ENCODE results near the gene PTPRM.

The PTPRM gene

GRCh38 chr18:8257851-8258434 lies 690.8 kb downstream of the PTPRM start:
- Mint-ChIP-seq H3K27ac (no peak overlapping the region), H3K27me3 (peaks cover 2% of the 10 kb centered on the region), H3K4me1 (ENCODE audit: low read depth) (peaks cover 13% of the 10 kb centered on the region), H3K36me3 (ENCODE audit: low read depth) (no peaks in the 10 kb centered on the region), H3K4me3 (no peak overlapping the region), H3K9me3 (no peaks in the 10 kb centered on the region)
- intact Hi-C loops (cut with micrococcal nuclease) = no loop called here

- Mint-ChIP-seq H3K27me3 (peaks cover 2% of the 10 kb centered on the region), H3K36me3 (ENCODE audit: low read depth) (no peaks in the 10 kb centered on the region), H3K4me1 (ENCODE audit: low read depth) (peaks cover 13% of the 10 kb centered on the region), H3K27ac (no peak overlapping the region), H3K4me3 (no peak overlapping the region), H3K9me3 (no peaks in the 10 kb centered on the region)
- intact Hi-C loops (cut with micrococcal nuclease) = no loop called here
Measured at GRCh38 chr18:8260319-8260718, 693.2 kb downstream of the PTPRM start.

- Mint-ChIP-seq H3K9me3 (no peaks in the 10 kb centered on the region), H3K27ac (no peak overlapping the region), H3K4me3 (no peak overlapping the region), H3K36me3 (ENCODE audit: low read depth) (no peaks in the 10 kb centered on the region), H3K4me1 (ENCODE audit: low read depth) (peaks cover 13% of the 10 kb centered on the region), H3K27me3 (peaks cover 2% of the 10 kb centered on the region)
- intact Hi-C loops (cut with micrococcal nuclease) = no loop called here
Measured at GRCh38 chr18:8260827-8261226, 693.7 kb downstream of the PTPRM start.

GRCh38 chr18:8261651-8262091 lies 694.6 kb downstream of the PTPRM start:
- H3K27ac Mint-ChIP-seq = no peak overlapping the region
- intact Hi-C loops (cut with micrococcal nuclease) = no loop called here
- H3K27me3 Mint-ChIP-seq = peaks cover 2% of the 10 kb centered on the region
- no peak overlapping the region for H3K4me3 Mint-ChIP-seq
- no peaks in the 10 kb centered on the region for H3K9me3 Mint-ChIP-seq
- H3K36me3 Mint-ChIP-seq (ENCODE audit: low read depth) = no peaks in the 10 kb centered on the region
- H3K4me1 Mint-ChIP-seq (ENCODE audit: low read depth) = peaks cover 13% of the 10 kb centered on the region

GRCh38 chr18:8262221-8262620 lies 695.1 kb downstream of the PTPRM start:
- intact Hi-C loops (cut with micrococcal nuclease) = no loop called here
- H3K4me1 Mint-ChIP-seq (ENCODE audit: low read depth) = peaks cover 13% of the 10 kb centered on the region
- no peak overlapping the region for H3K4me3 Mint-ChIP-seq
- no peaks in the 10 kb centered on the region for H3K36me3 Mint-ChIP-seq (ENCODE audit: low read depth)
- no peaks in the 10 kb centered on the region for H3K9me3 Mint-ChIP-seq
- H3K27me3 Mint-ChIP-seq = peaks cover 2% of the 10 kb centered on the region
- no peak overlapping the region for H3K27ac Mint-ChIP-seq

- peaks cover 13% of the 10 kb centered on the region for H3K4me1 Mint-ChIP-seq (ENCODE audit: low read depth)
- no peak overlapping the region for H3K4me3 Mint-ChIP-seq
- H3K27me3 Mint-ChIP-seq = peaks cover 2% of the 10 kb centered on the region
- H3K36me3 Mint-ChIP-seq (ENCODE audit: low read depth) = no peaks in the 10 kb centered on the region
- intact Hi-C loops (cut with micrococcal nuclease) = no loop called here
- no peaks in the 10 kb centered on the region for H3K9me3 Mint-ChIP-seq
- no peak overlapping the region for H3K27ac Mint-ChIP-seq
Measured at GRCh38 chr18:8264116-8264515, 697.0 kb downstream of the PTPRM start.

- Mint-ChIP-seq H3K4me3 (no peak overlapping the region), H3K27me3 (peaks cover 2% of the 10 kb centered on the region), H3K9me3 (no peaks in the 10 kb centered on the region), H3K27ac (no peak overlapping the region), H3K36me3 (ENCODE audit: low read depth) (no peaks in the 10 kb centered on the region), H3K4me1 (ENCODE audit: low read depth) (peaks cover 8% of the 10 kb centered on the region)
- intact Hi-C loops (cut with micrococcal nuclease) = no loop called here
Measured at GRCh38 chr18:8264861-8265411, 697.8 kb downstream of the PTPRM start.

GRCh38 chr18:8272254-8272653 lies 705.1 kb downstream of the PTPRM start:
- intact Hi-C loops (cut with micrococcal nuclease) = no loop called here
- no peak overlapping the region for H3K27ac Mint-ChIP-seq
- no peaks in the 10 kb centered on the region for H3K9me3 Mint-ChIP-seq
- H3K4me1 Mint-ChIP-seq (ENCODE audit: low read depth) = no peaks in the 10 kb centered on the region
- no peak overlapping the region for H3K4me3 Mint-ChIP-seq
- H3K36me3 Mint-ChIP-seq (ENCODE audit: low read depth) = no peaks in the 10 kb centered on the region
- H3K27me3 Mint-ChIP-seq = no peaks in the 10 kb centered on the region

- H3K36me3 Mint-ChIP-seq (ENCODE audit: low read depth) = no peaks in the 10 kb centered on the region
- no peak overlapping the region for H3K27ac Mint-ChIP-seq
- no peaks in the 10 kb centered on the region for H3K27me3 Mint-ChIP-seq
- no peaks in the 10 kb centered on the region for H3K9me3 Mint-ChIP-seq
- H3K4me3 Mint-ChIP-seq = no peak overlapping the region
- no peaks in the 10 kb centered on the region for H3K4me1 Mint-ChIP-seq (ENCODE audit: low read depth)
- intact Hi-C loops (cut with micrococcal nuclease) = no loop called here
Measured at GRCh38 chr18:8274370-8274769, 707.3 kb downstream of the PTPRM start.

GRCh38 chr18:8276406-8276805 lies 709.3 kb downstream of the PTPRM start:
- Mint-ChIP-seq H3K36me3 (ENCODE audit: low read depth) (no peaks in the 10 kb centered on the region), H3K27ac (no peak overlapping the region), H3K9me3 (no peaks in the 10 kb centered on the region), H3K4me1 (ENCODE audit: low read depth) (no peaks in the 10 kb centered on the region), H3K27me3 (no peaks in the 10 kb centered on the region), H3K4me3 (no peak overlapping the region)
- intact Hi-C loops (cut with micrococcal nuclease) = no loop called here

- Mint-ChIP-seq H3K9me3 (no peaks in the 10 kb centered on the region), H3K27ac (no peak overlapping the region), H3K27me3 (no peaks in the 10 kb centered on the region), H3K4me3 (no peak overlapping the region), H3K36me3 (ENCODE audit: low read depth) (no peaks in the 10 kb centered on the region), H3K4me1 (ENCODE audit: low read depth) (no peaks in the 10 kb centered on the region)
- intact Hi-C loops (cut with micrococcal nuclease) = no loop called here
Measured at GRCh38 chr18:8277270-8277669, 710.2 kb downstream of the PTPRM start.

GRCh38 chr18:8279346-8279745 lies 712.2 kb downstream of the PTPRM start:
- Mint-ChIP-seq H3K9me3 (no peaks in the 10 kb centered on the region), H3K27ac (no peak overlapping the region), H3K27me3 (no peaks in the 10 kb centered on the region), H3K36me3 (ENCODE audit: low read depth) (no peaks in the 10 kb centered on the region), H3K4me3 (no peak overlapping the region), H3K4me1 (ENCODE audit: low read depth) (no peaks in the 10 kb centered on the region)
- intact Hi-C loops (cut with micrococcal nuclease) = no loop called here

- no peak overlapping the region for H3K4me3 Mint-ChIP-seq
- H3K36me3 Mint-ChIP-seq (ENCODE audit: low read depth) = no peaks in the 10 kb centered on the region
- no peaks in the 10 kb centered on the region for H3K27me3 Mint-ChIP-seq
- no peaks in the 10 kb centered on the region for H3K4me1 Mint-ChIP-seq (ENCODE audit: low read depth)
- no peak overlapping the region for H3K27ac Mint-ChIP-seq
- intact Hi-C loops (cut with micrococcal nuclease) = no loop called here
- no peaks in the 10 kb centered on the region for H3K9me3 Mint-ChIP-seq
Measured at GRCh38 chr18:8279781-8280330, 712.7 kb downstream of the PTPRM start.

GRCh38 chr18:8283891-8284585 lies 716.9 kb downstream of the PTPRM start:
- H3K9me3 Mint-ChIP-seq = no peaks in the 10 kb centered on the region

More at GRCh38 chr18:8283891-8284585, 716.9 kb downstream of the PTPRM start:
- H3K4me1 Mint-ChIP-seq (ENCODE audit: low read depth) = no peaks in the 10 kb centered on the region
- intact Hi-C loops (cut with micrococcal nuclease) = no loop called here
- no peaks in the 10 kb centered on the region for H3K36me3 Mint-ChIP-seq (ENCODE audit: low read depth)
- H3K4me3 Mint-ChIP-seq = no peak overlapping the region
- no peak overlapping the region for H3K27ac Mint-ChIP-seq
- H3K27me3 Mint-ChIP-seq = no peaks in the 10 kb centered on the region
